Left ventricle myocardium inferior (tissue), 1 donor: ENCODE measurements around the gene PDC. TPM values are rescaled to one million over a fixed set of nuclear protein-coding genes. Genes with fewer than 3 reads are reported as not detected.

ENCODE experiments used
- DNase-seq: peaks from one replicate; pipeline ENCODE4 v3.0.0-alpha.2; 2020
- H3K27ac ChIP-seq: fragments of 200-600 bp; replicated peaks from 2 replicates; pipeline ENCODE4 v1.8.0; 2021
- H3K27me3 ChIP-seq: fragments of 200-600 bp; 2 replicates; pipeline ENCODE4 v1.8.0; 2021; ENCODE audit warnings: low read depth
- H3K36me3 ChIP-seq: fragments of 200-600 bp; 2 replicates; pipeline ENCODE4 v1.8.0; 2021
- H3K4me1 ChIP-seq: fragments of 200-600 bp; 2 replicates; pipeline ENCODE4 v1.8.0; 2021
- H3K4me3 ChIP-seq: fragments of 200-600 bp; 2 replicates; pipeline ENCODE4 v1.8.0; 2021; ENCODE audit warnings: mild to moderate bottlenecking, moderate library complexity
- H3K9me3 ChIP-seq: fragments of 200-600 bp; replicated peaks from 2 replicates; pipeline ENCODE4 v1.8.0; 2021
- intact Hi-C: fragments of 100-400 bp; cut with micrococcal nuclease; formaldehyde crosslinking; loops from one replicate; pipeline ENCODE4 v1.11.0; 2022
- total RNA-seq: library from RNA; stranded (reverse); fragmentation: NEBNext Ultra II Directional; extraction: Animal tissue kit (Norgen Biotek cat#: 25700); gene quantifications from one replicate; pipeline ENCODE4 v1.2.1, GENCODE V29; 2021
- TF ChIP-seq, protein P1 (sequence below): fragments of 200-600 bp; IDR thresholded peaks from 2 replicates; pipeline ENCODE4 v1.8.0; 2021; ENCODE audit warnings: antibody characterized with exemption, mild to moderate bottlenecking, borderline replicate concordance
- donor health status: DM: no; HTN: yes; CAD: no; lungs with severe emphysema.

Gene PDC
- total RNA-seq, 1 donor from 2014 or later: not detected

DNA sequence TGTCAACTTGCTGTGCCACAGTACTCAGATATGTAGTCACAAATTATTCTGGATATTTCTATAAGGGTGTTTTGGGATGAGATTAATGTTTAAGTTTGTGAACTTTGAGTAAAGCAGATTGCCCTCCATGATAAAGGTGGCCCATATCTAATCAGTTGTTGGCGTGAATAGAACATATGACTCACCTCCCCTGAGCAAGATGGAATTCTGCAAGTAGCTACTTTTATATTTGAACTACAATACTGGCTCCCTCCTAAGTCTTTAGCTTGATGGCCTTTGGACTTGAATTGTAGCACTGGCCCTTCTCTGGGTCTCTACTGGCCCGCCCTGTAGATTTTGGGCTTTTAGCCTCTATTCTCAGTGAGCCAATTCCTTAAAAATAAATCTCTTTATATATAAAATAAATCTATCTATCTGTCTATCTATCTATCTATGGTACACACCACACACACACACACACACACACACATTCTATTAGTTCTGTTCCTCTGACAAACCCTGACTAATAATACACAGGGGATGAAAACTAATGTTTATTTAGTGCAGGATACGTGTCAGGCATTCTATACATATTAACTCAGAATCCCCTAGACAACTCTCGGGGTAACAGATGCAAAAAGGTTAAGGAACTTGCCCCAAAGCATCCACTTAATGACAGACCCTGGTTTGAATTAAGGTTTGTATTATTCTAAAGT, 37.9 kb upstream of the PDC start:
- intact Hi-C loops: no loop called here
- DNase-seq: no peak
- Histone ChIP-seq H3K4me3 (no peak overlapping the region), H3K9me3 (no peaks in the 10 kb centered on the region), H3K4me1 (no peaks in the 10 kb centered on the region), H3K27me3 (no peaks in the 10 kb centered on the region), H3K36me3 (no peaks in the 10 kb centered on the region), H3K27ac (no peak overlapping the region)
- TF ChIP-seq, protein P1, sequence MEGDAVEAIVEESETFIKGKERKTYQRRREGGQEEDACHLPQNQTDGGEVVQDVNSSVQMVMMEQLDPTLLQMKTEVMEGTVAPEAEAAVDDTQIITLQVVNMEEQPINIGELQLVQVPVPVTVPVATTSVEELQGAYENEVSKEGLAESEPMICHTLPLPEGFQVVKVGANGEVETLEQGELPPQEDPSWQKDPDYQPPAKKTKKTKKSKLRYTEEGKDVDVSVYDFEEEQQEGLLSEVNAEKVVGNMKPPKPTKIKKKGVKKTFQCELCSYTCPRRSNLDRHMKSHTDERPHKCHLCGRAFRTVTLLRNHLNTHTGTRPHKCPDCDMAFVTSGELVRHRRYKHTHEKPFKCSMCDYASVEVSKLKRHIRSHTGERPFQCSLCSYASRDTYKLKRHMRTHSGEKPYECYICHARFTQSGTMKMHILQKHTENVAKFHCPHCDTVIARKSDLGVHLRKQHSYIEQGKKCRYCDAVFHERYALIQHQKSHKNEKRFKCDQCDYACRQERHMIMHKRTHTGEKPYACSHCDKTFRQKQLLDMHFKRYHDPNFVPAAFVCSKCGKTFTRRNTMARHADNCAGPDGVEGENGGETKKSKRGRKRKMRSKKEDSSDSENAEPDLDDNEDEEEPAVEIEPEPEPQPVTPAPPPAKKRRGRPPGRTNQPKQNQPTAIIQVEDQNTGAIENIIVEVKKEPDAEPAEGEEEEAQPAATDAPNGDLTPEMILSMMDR: no peak

- Histone ChIP-seq H3K4me3 (no peak overlapping the region), H3K27ac (no peak overlapping the region), H3K4me1 (no peaks in the 10 kb centered on the region), H3K36me3 (no peaks in the 10 kb centered on the region), H3K9me3 (no peaks in the 10 kb centered on the region), H3K27me3 (no peaks in the 10 kb centered on the region)
- intact Hi-C loops: no loop called here
- TF ChIP-seq, protein P1: no peak
- no peak for DNase-seq
Measured at GRCh38 chr1:186498071-186498470, 37.2 kb upstream of the PDC start.

- DNase-seq: no peak
- H3K4me1 ChIP-seq: no peaks in the 10 kb centered on the region
- H3K9me3 ChIP-seq: no peaks in the 10 kb centered on the region
- H3K27ac ChIP-seq: no peak overlapping the region
- intact Hi-C loops: no loop called here
- no peaks in the 10 kb centered on the region for H3K36me3 ChIP-seq
- H3K4me3 ChIP-seq: no peak overlapping the region
- H3K27me3 ChIP-seq: no peaks in the 10 kb centered on the region
- TF ChIP-seq, protein P1: no peak
Measured at GRCh38 chr1:186497651-186498050, 36.7 kb upstream of the PDC start.

- TF ChIP-seq, protein P1: no peak
- H3K27me3 ChIP-seq: no peaks in the 10 kb centered on the region
- H3K27ac ChIP-seq: no peak overlapping the region
- intact Hi-C loops: no loop called here
- no peak overlapping the region for H3K4me3 ChIP-seq
- no peaks in the 10 kb centered on the region for H3K9me3 ChIP-seq
- H3K4me1 ChIP-seq: no peaks in the 10 kb centered on the region
- no peaks in the 10 kb centered on the region for H3K36me3 ChIP-seq
- DNase-seq: no peak
Measured at GRCh38 chr1:186496171-186496851, 35.4 kb upstream of the PDC start.

DNA sequence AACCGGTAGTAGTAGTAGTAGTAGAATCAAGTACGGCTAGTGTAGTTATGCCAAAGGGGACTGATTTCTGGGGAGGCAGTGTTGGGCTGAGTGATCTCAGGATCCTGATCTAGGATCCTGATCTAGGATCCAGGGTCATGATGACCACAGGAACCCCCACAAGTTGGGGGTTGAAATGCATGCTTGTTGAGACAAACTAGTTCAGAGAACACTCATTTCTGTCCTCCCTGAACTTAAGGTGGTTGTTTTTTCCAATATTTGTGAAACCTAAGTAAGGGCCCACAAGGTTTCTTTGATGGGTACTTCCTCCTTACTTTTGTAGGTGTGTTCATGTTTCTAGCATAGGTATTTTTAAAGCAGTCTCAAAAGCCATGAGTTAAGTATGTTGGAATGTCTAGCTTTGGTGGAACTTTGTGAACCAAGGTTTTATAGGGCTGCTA, 33.9 kb upstream of the PDC start:
- intact Hi-C loops: no loop called here
- no peak overlapping the region for H3K27ac ChIP-seq

More for the DNA sequence above, 33.9 kb upstream of the PDC start:
- no peak overlapping the region for H3K4me3 ChIP-seq
- TF ChIP-seq, protein P1: no peak
- H3K9me3 ChIP-seq: no peaks in the 10 kb centered on the region
- no peaks in the 10 kb centered on the region for H3K36me3 ChIP-seq
- no peaks in the 10 kb centered on the region for H3K27me3 ChIP-seq
- no peaks in the 10 kb centered on the region for H3K4me1 ChIP-seq
- no peak for DNase-seq
